Activated CD4-positive, alpha-beta T cell treated with anti-CD3 and anti-CD28 coated beads, Interleukin-2, amount 10 ng/mL, durations not matched to agents 7 days and 5 days (primary cell): ENCODE data around the gene TCF4. TPM values are rescaled to one million over a fixed set of nuclear protein-coding genes. Genes with fewer than 3 reads are reported as not detected.

Source experiments
- CTCF ChIA-PET: fragments of 350-600 bp; sonication (Branson Sonifier 250); formaldehyde crosslinking; loops from one replicate; lab custom pipeline; 2021; ENCODE audit warnings: antibody characterized with exemption; lab: Charles Lee
- POLR2A ChIA-PET: fragments of 350-600 bp; sonication (Branson Sonifier 250); formaldehyde crosslinking; loops from one replicate; lab custom pipeline; 2021; ENCODE audit warnings: antibody characterized with exemption; lab: Charles Lee
- DNase-seq: peaks from one replicate; pipeline ENCODE4 v3.0.0-alpha.2; 2020
- H3K27ac Mint-ChIP-seq: one replicate; pipeline ENCODE4 v1.8.0; 2021; ENCODE audit warnings: mild to moderate bottlenecking, moderate library complexity, mixed read lengths
- H3K27me3 Mint-ChIP-seq: one replicate; pipeline ENCODE4 v1.8.0; 2021; ENCODE audit warnings: mixed read lengths
- H3K36me3 Mint-ChIP-seq: one replicate; pipeline ENCODE4 v1.8.0; 2021; ENCODE audit warnings: low read depth, mixed read lengths
- H3K4me1 Mint-ChIP-seq: one replicate; pipeline ENCODE4 v1.8.0; 2021; ENCODE audit warnings: mixed read lengths
- H3K4me3 Mint-ChIP-seq: one replicate; pipeline ENCODE4 v1.8.0; 2021; ENCODE audit warnings: mild to moderate bottlenecking, moderate library complexity, mixed read lengths
- H3K9me3 Mint-ChIP-seq: one replicate; pipeline ENCODE4 v1.8.0; 2021; ENCODE audit warnings: mixed read lengths
- total RNA-seq, 2 experiments: library from RNA; stranded (reverse); gene quantifications; one replicate each; pipeline ENCODE4 v1.2.3, GENCODE V29; 2021

TCF4 gene
- 1 to 10 TPM; 1.7 to 2.4 TPM for total RNA-seq

- CTCF ChIA-PET = interaction anchor here (0.6 kb wide), 1 partner anchor 1121 kb away, joined by 4 read pairs; no protein-coding TSS in a partner anchor
- H3K27ac Mint-ChIP-seq = peak within 1 kb of the TSS; percentile 82
- H3K9me3 Mint-ChIP-seq = peaks cover 2% of the 10 kb centered on the region
- peaks cover 1% of the 10 kb centered on the region for H3K36me3 Mint-ChIP-seq
- peaks cover 36% of the 10 kb centered on the region for H3K4me1 Mint-ChIP-seq
- H3K27me3 Mint-ChIP-seq = peaks cover 32% of the 10 kb centered on the region
- DNase-seq = peak; percentile 25
- POLR2A ChIA-PET = no interaction called here
- H3K4me3 Mint-ChIP-seq = peak within 1 kb of the TSS; percentile 81
Observed at GRCh38 chr18:55588111-55588869, at the start of gene TCF4. Gene TCF4, minus strand, starts transcription at chr18:55588192. Its CDS starts 1,076 bp downstream, at chr18:55587116.

- no peak for DNase-seq
- ChIA-PET CTCF (no interaction called here), POLR2A (no interaction called here)
- H3K4me3 Mint-ChIP-seq = no peak overlapping the region
- H3K9me3 Mint-ChIP-seq = no peaks in the 10 kb centered on the region
- H3K36me3 Mint-ChIP-seq = no peaks in the 10 kb centered on the region
- H3K27ac Mint-ChIP-seq = no peak overlapping the region
- H3K27me3 Mint-ChIP-seq = no peaks in the 10 kb centered on the region
- H3K4me1 Mint-ChIP-seq = no peaks in the 10 kb centered on the region
Observed at GRCh38 chr18:55637204-55637603, 49.2 kb upstream of the TCF4 start.

- Mint-ChIP-seq H3K27ac (no peak overlapping the region), H3K27me3 (no peaks in the 10 kb centered on the region), H3K9me3 (no peaks in the 10 kb centered on the region), H3K36me3 (no peaks in the 10 kb centered on the region), H3K4me3 (no peak overlapping the region), H3K4me1 (no peaks in the 10 kb centered on the region)
- DNase-seq = no peak
- CTCF ChIA-PET = no interaction called here
- POLR2A ChIA-PET = no interaction called here
Observed at GRCh38 chr18:55635439-55635838, 47.4 kb upstream of the TCF4 start.

GRCh38 chr18:55634545-55634944 is 46.6 kb upstream of the TCF4 start:
- H3K4me1 Mint-ChIP-seq = no peaks in the 10 kb centered on the region
- H3K27ac Mint-ChIP-seq = no peak overlapping the region
- ChIA-PET POLR2A (no interaction called here), CTCF (no interaction called here)
- H3K9me3 Mint-ChIP-seq = no peaks in the 10 kb centered on the region
- no peak for DNase-seq
- H3K27me3 Mint-ChIP-seq = no peaks in the 10 kb centered on the region
- H3K36me3 Mint-ChIP-seq = no peaks in the 10 kb centered on the region
- H3K4me3 Mint-ChIP-seq = no peak overlapping the region

- Mint-ChIP-seq H3K36me3 (no peaks in the 10 kb centered on the region), H3K27me3 (no peaks in the 10 kb centered on the region), H3K9me3 (no peaks in the 10 kb centered on the region), H3K27ac (no peak overlapping the region), H3K4me1 (no peaks in the 10 kb centered on the region), H3K4me3 (no peak overlapping the region)
- ChIA-PET CTCF (no interaction called here), POLR2A (no interaction called here)
- no peak for DNase-seq
Observed at GRCh38 chr18:55633032-55633431, 45.0 kb upstream of the TCF4 start.

- ChIA-PET CTCF (no interaction called here), POLR2A (no interaction called here)
- H3K36me3 Mint-ChIP-seq = no peaks in the 10 kb centered on the region
- no peak for DNase-seq
- H3K4me3 Mint-ChIP-seq = no peak overlapping the region
- no peaks in the 10 kb centered on the region for H3K27me3 Mint-ChIP-seq
- H3K9me3 Mint-ChIP-seq = no peaks in the 10 kb centered on the region
- H3K27ac Mint-ChIP-seq = no peak overlapping the region
- H3K4me1 Mint-ChIP-seq = no peaks in the 10 kb centered on the region
Observed at GRCh38 chr18:55629133-55629532, 41.1 kb upstream of the TCF4 start.

GRCh38 chr18:55627007-55627406 is 39.0 kb upstream of the TCF4 start:
- CTCF ChIA-PET = no interaction called here
- Mint-ChIP-seq H3K36me3 (no peaks in the 10 kb centered on the region), H3K27me3 (no peaks in the 10 kb centered on the region), H3K4me3 (no peak overlapping the region), H3K27ac (no peak overlapping the region), H3K9me3 (no peaks in the 10 kb centered on the region), H3K4me1 (no peaks in the 10 kb centered on the region)
- no peak for DNase-seq
- POLR2A ChIA-PET = no interaction called here

GRCh38 chr18:55625901-55626300 is 37.9 kb upstream of the TCF4 start:
- H3K27ac Mint-ChIP-seq = no peak overlapping the region
- H3K4me1 Mint-ChIP-seq = no peaks in the 10 kb centered on the region
- ChIA-PET CTCF (no interaction called here), POLR2A (no interaction called here)
- no peak for DNase-seq
- H3K27me3 Mint-ChIP-seq = no peaks in the 10 kb centered on the region
- no peak overlapping the region for H3K4me3 Mint-ChIP-seq
- no peaks in the 10 kb centered on the region for H3K36me3 Mint-ChIP-seq
- no peaks in the 10 kb centered on the region for H3K9me3 Mint-ChIP-seq

- ChIA-PET POLR2A (no interaction called here), CTCF (no interaction called here)
- no peak for DNase-seq
- peaks cover 3% of the 10 kb centered on the region for H3K9me3 Mint-ChIP-seq
- no peaks in the 10 kb centered on the region for H3K36me3 Mint-ChIP-seq
- H3K27me3 Mint-ChIP-seq = no peaks in the 10 kb centered on the region
- no peak overlapping the region for H3K4me3 Mint-ChIP-seq
- no peaks in the 10 kb centered on the region for H3K4me1 Mint-ChIP-seq
- H3K27ac Mint-ChIP-seq = no peak overlapping the region
Observed at GRCh38 chr18:55623626-55624025, 35.6 kb upstream of the TCF4 start.

- Mint-ChIP-seq H3K4me3 (no peak overlapping the region), H3K4me1 (no peaks in the 10 kb centered on the region), H3K9me3 (no peaks in the 10 kb centered on the region), H3K27ac (no peak overlapping the region), H3K27me3 (peaks cover 2% of the 10 kb centered on the region), H3K36me3 (no peaks in the 10 kb centered on the region)
- ChIA-PET POLR2A (no interaction called here), CTCF (no interaction called here)
- no peak for DNase-seq
Observed at GRCh38 chr18:55610506-55610905, 22.5 kb upstream of the TCF4 start.

- POLR2A ChIA-PET = no interaction called here
- Mint-ChIP-seq H3K27me3 (no peaks in the 10 kb centered on the region), H3K4me3 (no peak overlapping the region), H3K36me3 (no peaks in the 10 kb centered on the region), H3K4me1 (no peaks in the 10 kb centered on the region), H3K27ac (no peak overlapping the region), H3K9me3 (no peaks in the 10 kb centered on the region)
- DNase-seq = no peak
- CTCF ChIA-PET = no interaction called here
Observed at GRCh38 chr18:55609160-55609825, 21.3 kb upstream of the TCF4 start.

- H3K9me3 Mint-ChIP-seq = no peaks in the 10 kb centered on the region
- no peak overlapping the region for H3K27ac Mint-ChIP-seq
Observed at GRCh38 chr18:55608497-55608896, 20.5 kb upstream of the TCF4 start.

GRCh38 chr18:55607773-55608172 is 19.8 kb upstream of the TCF4 start:
- POLR2A ChIA-PET = no interaction called here
- H3K27ac Mint-ChIP-seq = no peak overlapping the region
- H3K27me3 Mint-ChIP-seq = no peaks in the 10 kb centered on the region

More at GRCh38 chr18:55608497-55608896, 20.5 kb upstream of the TCF4 start:
- Mint-ChIP-seq H3K4me3 (no peak overlapping the region), H3K27me3 (no peaks in the 10 kb centered on the region), H3K36me3 (no peaks in the 10 kb centered on the region), H3K4me1 (no peaks in the 10 kb centered on the region)
- CTCF ChIA-PET = no interaction called here
- POLR2A ChIA-PET = no interaction called here
- DNase-seq = no peak

More at GRCh38 chr18:55607773-55608172, 19.8 kb upstream of the TCF4 start:
- Mint-ChIP-seq H3K4me1 (no peaks in the 10 kb centered on the region), H3K36me3 (no peaks in the 10 kb centered on the region), H3K4me3 (no peak overlapping the region), H3K9me3 (no peaks in the 10 kb centered on the region)
- DNase-seq = no peak
- CTCF ChIA-PET = no interaction called here
